ENCODE measurements around the gene RAX.

DNA sequence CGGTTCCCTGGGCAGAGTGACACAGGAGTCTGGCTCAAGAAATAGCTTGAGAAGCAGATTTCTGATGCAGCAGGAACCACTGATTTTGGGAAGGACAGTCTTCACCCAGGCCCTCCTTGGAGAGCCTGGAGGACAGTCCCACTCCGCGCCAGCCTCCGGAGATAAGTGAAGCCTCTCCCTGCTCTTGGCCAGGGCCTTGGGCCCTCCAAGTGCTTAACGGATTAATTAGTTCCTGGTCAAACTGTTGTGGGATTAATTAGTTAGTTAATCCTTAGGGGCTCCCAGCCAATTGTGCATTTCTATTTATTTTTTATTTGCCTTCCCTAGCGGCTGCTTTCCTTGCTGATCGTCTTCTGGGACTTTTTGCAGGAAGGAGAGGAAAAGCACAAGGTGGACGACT, 25.6 kb upstream of the RAX start:
- TF ChIP-seq, protein P1, sequence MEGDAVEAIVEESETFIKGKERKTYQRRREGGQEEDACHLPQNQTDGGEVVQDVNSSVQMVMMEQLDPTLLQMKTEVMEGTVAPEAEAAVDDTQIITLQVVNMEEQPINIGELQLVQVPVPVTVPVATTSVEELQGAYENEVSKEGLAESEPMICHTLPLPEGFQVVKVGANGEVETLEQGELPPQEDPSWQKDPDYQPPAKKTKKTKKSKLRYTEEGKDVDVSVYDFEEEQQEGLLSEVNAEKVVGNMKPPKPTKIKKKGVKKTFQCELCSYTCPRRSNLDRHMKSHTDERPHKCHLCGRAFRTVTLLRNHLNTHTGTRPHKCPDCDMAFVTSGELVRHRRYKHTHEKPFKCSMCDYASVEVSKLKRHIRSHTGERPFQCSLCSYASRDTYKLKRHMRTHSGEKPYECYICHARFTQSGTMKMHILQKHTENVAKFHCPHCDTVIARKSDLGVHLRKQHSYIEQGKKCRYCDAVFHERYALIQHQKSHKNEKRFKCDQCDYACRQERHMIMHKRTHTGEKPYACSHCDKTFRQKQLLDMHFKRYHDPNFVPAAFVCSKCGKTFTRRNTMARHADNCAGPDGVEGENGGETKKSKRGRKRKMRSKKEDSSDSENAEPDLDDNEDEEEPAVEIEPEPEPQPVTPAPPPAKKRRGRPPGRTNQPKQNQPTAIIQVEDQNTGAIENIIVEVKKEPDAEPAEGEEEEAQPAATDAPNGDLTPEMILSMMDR (conservative IDR thresholded peaks at IDR 0.05; ENCODE audit: low read length): no peak
- no peak for TF ChIP-seq EZH2phosphoT487 (IDR thresholded peaks at IDR 0.05; ENCODE audit: borderline replicate concordance)

Measured in Loucy (cell line).